Keratinocyte (primary cell): ENCODE results near the gene BCL2. TPM values are rescaled to one million over a fixed set of nuclear protein-coding genes. Genes with fewer than 3 reads are reported as not detected.

ENCODE experiments used
- DNase-seq: peaks from one replicate; pipeline ENCODE4 v3.0.0-alpha.2; 2011; ENCODE audit warnings: low read depth, missing footprints, low spot score
- FAIRE-seq: peaks from 2 replicates; lab custom pipeline; 2011; peaks lifted over from hg19 to GRCh38; lab: Jason Lieb, UNC
- H2AFZ ChIP-seq: 2 replicates; pipeline ENCODE4 v1.6.0; 2012; ENCODE audit warnings: low read length, control low read depth, inconsistent platforms; ENCODE audit not compliant: control insufficient read depth
- H3K27ac ChIP-seq: 2 replicates; pipeline ENCODE4 v1.5.1; 2011; ENCODE audit warnings: low read length; ENCODE audit not compliant: control insufficient read depth, insufficient read depth
- H3K27me3 ChIP-seq: 3 replicates; pipeline ENCODE4 v1.6.0; 2011; ENCODE audit warnings: low read length; ENCODE audit not compliant: control insufficient read depth, insufficient read depth; ENCODE audit errors: extremely low read depth
- H3K36me3 ChIP-seq, 2 experiments: 2 replicates in 1 of 2; 3 replicates in 1 of 2; pipeline ENCODE4 v1.5.1; 2011; ENCODE audit warnings: low read length in 2 of 2, mild to moderate bottlenecking in 1 of 2; ENCODE audit not compliant: control insufficient read depth in 2 of 2, insufficient read depth in 2 of 2; ENCODE audit errors: extremely low read depth in 1 of 2
- H3K4me1 ChIP-seq: 3 replicates; pipeline ENCODE4 v1.5.1; 2011; ENCODE audit warnings: low read length; ENCODE audit not compliant: control insufficient read depth, insufficient read depth; ENCODE audit errors: extremely low read depth
- H3K4me2 ChIP-seq: 3 replicates; pipeline ENCODE4 v1.6.0; 2011; ENCODE audit warnings: low read depth, low read length; ENCODE audit not compliant: control insufficient read depth, insufficient read depth; ENCODE audit errors: extremely low read depth
- H3K4me3 ChIP-seq, 3 experiments: fragments of 200-600 bp in 1 of 3; sonication (generic) in 1 of 3; 2 replicates in 2 of 3; 3 replicates in 1 of 3; pipeline ENCODE4 v1.5.1; 2011 to 2016; ENCODE audit warnings: low read length in 3 of 3, mild to moderate bottlenecking in 3 of 3, control low read depth in 2 of 3, inconsistent platforms in 1 of 3, low read depth in 1 of 3, mixed read lengths in 1 of 3, mixed run types in 1 of 3, moderate library complexity in 1 of 3; ENCODE audit not compliant: control insufficient read depth in 2 of 3, insufficient read depth in 2 of 3; ENCODE audit errors: extremely low read depth in 1 of 3
- H3K79me2 ChIP-seq: 2 replicates; pipeline ENCODE4 v1.6.0; 2012; ENCODE audit warnings: low read length; ENCODE audit not compliant: control insufficient read depth, insufficient read depth
- H3K9ac ChIP-seq: 3 replicates; pipeline ENCODE4 v1.6.0; 2011; ENCODE audit warnings: low read length; ENCODE audit not compliant: control insufficient read depth, insufficient read depth; ENCODE audit errors: extremely low read depth
- H3K9me1 ChIP-seq: 3 replicates; pipeline ENCODE4 v1.6.0; 2011; ENCODE audit warnings: low read length; ENCODE audit not compliant: control insufficient read depth, insufficient read depth; ENCODE audit errors: extremely low read depth
- H3K9me3 ChIP-seq: 2 replicates; pipeline ENCODE4 v1.5.1; 2012; ENCODE audit warnings: low read depth, low read length; ENCODE audit not compliant: control insufficient read depth
- H4K20me1 ChIP-seq: 3 replicates; pipeline ENCODE4 v1.6.0; 2011; ENCODE audit warnings: low read length; ENCODE audit not compliant: control insufficient read depth, insufficient read depth; ENCODE audit errors: extremely low read depth
- EZH2 ChIP-seq: IDR thresholded peaks from one replicate; pipeline ENCODE4 v1.6.1; 2012; ENCODE audit warnings: inconsistent platforms, mild to moderate bottlenecking, low read length, moderate library complexity
- dilution Hi-C: fragments of 300-500 bp; cut with MboI; formaldehyde crosslinking; loops from one replicate; pipeline ENCODE4 v1.7.0; 2020; ENCODE audit warnings: low sequenced_read_pairs; ENCODE audit not compliant: extremely low pct_ligation_motif_present
- polyA plus RNA-seq, 5 experiments: library from polyadenylated mRNA; depleted of rRNA in 3 of 5; stranded (reverse) in 3 of 5; stranded (forward) in 1 of 5; unstranded in 1 of 5; fragments of >200 nt; gene quantifications; 1 replicate in 1 of 5; 2 replicates in 3 of 5; 3 replicates in 1 of 5; pipeline versions ENCODE4 v1.2.1 to v1.2.3, GENCODE V29; 2011 to 2012; ENCODE audit warnings: missing spikeins in 2 of 5, low read depth in 1 of 5, low replicate concordance in 1 of 5
- TF ChIP-seq, protein P1 (sequence below), 3 experiments: IDR thresholded peaks in 1 of 3; conservative IDR thresholded peaks in 1 of 3; optimal IDR thresholded peaks in 1 of 3; 2 replicates in 2 of 3; 3 replicates in 1 of 3; pipeline versions ENCODE3 to v1.5.1; 2011; ENCODE audit warnings: low read length in 3 of 3, mild to moderate bottlenecking in 3 of 3, moderate library complexity in 2 of 3, control low read depth in 1 of 3, inconsistent platforms in 1 of 3; ENCODE audit not compliant: insufficient read depth in 2 of 3; ENCODE audit errors: extremely low read depth in 1 of 3

Gene BCL2
- polyA plus RNA-seq, 1 donor (not counting 4 experiments of a cell fraction or from before 2014, with no cell fraction given): 0.30 TPM

GRCh38 chr18:63177259-63177658, 142.3 kb downstream of the BCL2 start:
- H3K9ac ChIP-seq: no peak overlapping the region
- dilution Hi-C loops: no loop called here
- TF ChIP-seq, protein P1, sequence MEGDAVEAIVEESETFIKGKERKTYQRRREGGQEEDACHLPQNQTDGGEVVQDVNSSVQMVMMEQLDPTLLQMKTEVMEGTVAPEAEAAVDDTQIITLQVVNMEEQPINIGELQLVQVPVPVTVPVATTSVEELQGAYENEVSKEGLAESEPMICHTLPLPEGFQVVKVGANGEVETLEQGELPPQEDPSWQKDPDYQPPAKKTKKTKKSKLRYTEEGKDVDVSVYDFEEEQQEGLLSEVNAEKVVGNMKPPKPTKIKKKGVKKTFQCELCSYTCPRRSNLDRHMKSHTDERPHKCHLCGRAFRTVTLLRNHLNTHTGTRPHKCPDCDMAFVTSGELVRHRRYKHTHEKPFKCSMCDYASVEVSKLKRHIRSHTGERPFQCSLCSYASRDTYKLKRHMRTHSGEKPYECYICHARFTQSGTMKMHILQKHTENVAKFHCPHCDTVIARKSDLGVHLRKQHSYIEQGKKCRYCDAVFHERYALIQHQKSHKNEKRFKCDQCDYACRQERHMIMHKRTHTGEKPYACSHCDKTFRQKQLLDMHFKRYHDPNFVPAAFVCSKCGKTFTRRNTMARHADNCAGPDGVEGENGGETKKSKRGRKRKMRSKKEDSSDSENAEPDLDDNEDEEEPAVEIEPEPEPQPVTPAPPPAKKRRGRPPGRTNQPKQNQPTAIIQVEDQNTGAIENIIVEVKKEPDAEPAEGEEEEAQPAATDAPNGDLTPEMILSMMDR (optimal IDR thresholded peaks at IDR 0.05 in 1 of 3, IDR thresholded peaks at IDR 0.05 in 1 of 3, conservative IDR thresholded peaks at IDR 0.05 in 1 of 3; ENCODE audit: extremely low read depth in 1 of 3, insufficient read depth in 2 of 3, low read length in 3 of 3): no peak
- no peak for TF ChIP-seq EZH2
- no peak overlapping the region for H2AFZ ChIP-seq
- peaks cover 5% of the 10 kb centered on the region for H3K27me3 ChIP-seq
- no peak overlapping the region for H3K4me3 ChIP-seq
- no peaks in the 10 kb centered on the region for H4K20me1 ChIP-seq
- H3K9me1 ChIP-seq: no peaks in the 10 kb centered on the region
- no peaks in the 10 kb centered on the region for H3K9me3 ChIP-seq
- no peak overlapping the region for H3K27ac ChIP-seq
- FAIRE-seq (no peak), DNase-seq (no peak)
- H3K4me2 ChIP-seq: no peak overlapping the region
- peaks cover 3% of the 10 kb centered on the region for H3K4me1 ChIP-seq
- H3K36me3 ChIP-seq: no peaks in the 10 kb centered on the region
- no peaks in the 10 kb centered on the region for H3K79me2 ChIP-seq

DNA sequence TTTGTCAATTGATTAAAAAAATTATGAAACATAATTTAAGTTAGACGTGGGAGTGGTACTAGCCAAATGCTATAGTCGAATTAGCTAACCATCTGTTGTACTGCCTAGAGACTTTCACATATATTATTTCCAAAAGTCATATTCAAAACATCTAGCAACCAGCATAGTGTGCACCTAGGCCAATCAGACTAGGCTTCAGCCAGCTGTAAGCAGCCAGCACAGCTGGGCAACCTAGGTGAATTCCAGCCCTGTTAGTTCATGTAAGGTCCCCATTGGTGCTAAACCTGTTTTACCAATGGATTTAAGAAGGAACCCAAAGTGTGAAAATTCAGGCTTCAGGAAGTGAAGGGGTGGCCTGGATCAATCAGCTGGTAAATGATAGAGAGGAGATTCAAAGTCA, 144.3 kb downstream of the BCL2 start:
- no peaks in the 10 kb centered on the region for H3K9me3 ChIP-seq
- H3K4me1 ChIP-seq: peaks cover 3% of the 10 kb centered on the region
- dilution Hi-C loops: no loop called here
- H3K27ac ChIP-seq: no peak overlapping the region
- H3K9ac ChIP-seq: no peak overlapping the region
- H3K4me2 ChIP-seq: no peak overlapping the region
- no peak overlapping the region for H3K4me3 ChIP-seq
- no peaks in the 10 kb centered on the region for H3K79me2 ChIP-seq
- no peak overlapping the region for H2AFZ ChIP-seq
- H3K27me3 ChIP-seq: peaks cover 3% of the 10 kb centered on the region
- H4K20me1 ChIP-seq: no peaks in the 10 kb centered on the region
- no peaks in the 10 kb centered on the region for H3K9me1 ChIP-seq
- no peak for FAIRE-seq
- TF ChIP-seq EZH2: no peak
- TF ChIP-seq, protein P1 (optimal IDR thresholded peaks at IDR 0.05 in 1 of 3, IDR thresholded peaks at IDR 0.05 in 1 of 3, conservative IDR thresholded peaks at IDR 0.05 in 1 of 3; ENCODE audit: extremely low read depth in 1 of 3, insufficient read depth in 2 of 3, low read length in 3 of 3): no peak
- H3K36me3 ChIP-seq: no peaks in the 10 kb centered on the region
- no peak for DNase-seq
